ENCODE measurements around the gene SGPP1. TPM values are rescaled to one million over a fixed set of nuclear protein-coding genes. Genes with fewer than 3 reads are reported as not detected.
A peak's percentile ranks its signal among the peaks of the same experiment; 100 is the strongest.

The SGPP1 gene
- total and polyA plus RNA-seq, 2 of the 8 experiments (the other 6 are each of a cell fraction or from before 2014, with no cell fraction given) = 5.7 to 8.1 TPM

GRCh38 chr14:63770187-63770807 is 42.4 kb upstream of the SGPP1 start:
- no peaks in the 10 kb centered on the region for H4K20me1 ChIP-seq (replicated peaks in 1 of 2; ENCODE audit: control insufficient read depth in 1 of 2, insufficient read depth in 2 of 2, low read length in 2 of 2)
- H2BK120ac ChIP-seq (replicated peaks; ENCODE audit: low read depth, low read length) = no peak overlapping the region
- no peak overlapping the region for H4K91ac ChIP-seq (replicated peaks; ENCODE audit: insufficient read length, low read length)
- H3K27ac ChIP-seq (ENCODE audit: low read depth, low read length) = no peak overlapping the region
- no peak overlapping the region for H3K14ac ChIP-seq (ENCODE audit: insufficient read length)
- DNase-seq (ENCODE audit: low read depth in 1 of 2, low spot score in 2 of 2) (no peak), FAIRE-seq (no peak)
- H2BK20ac ChIP-seq (ENCODE audit: low read length) = no peak overlapping the region
- H3K23ac ChIP-seq (ENCODE audit: insufficient read length) = no peak overlapping the region
- H3K18ac ChIP-seq (ENCODE audit: extremely low read depth, low read length) = no peak overlapping the region
- no peak overlapping the region for H2AK5ac ChIP-seq (ENCODE audit: low read depth, low read length)
- TF ChIP-seq RAD21 (IDR thresholded peaks at IDR 0.05 in 1 of 2, conservative IDR thresholded peaks at IDR 0.05 in 1 of 2; ENCODE audit: low read depth in 2 of 2, low read length in 2 of 2) (peak; percentile 61 to 64), NRF1 (IDR thresholded peaks at IDR 0.05; ENCODE audit: low read depth, low read length) (no peak)
- TF ChIP-seq, protein P1, sequence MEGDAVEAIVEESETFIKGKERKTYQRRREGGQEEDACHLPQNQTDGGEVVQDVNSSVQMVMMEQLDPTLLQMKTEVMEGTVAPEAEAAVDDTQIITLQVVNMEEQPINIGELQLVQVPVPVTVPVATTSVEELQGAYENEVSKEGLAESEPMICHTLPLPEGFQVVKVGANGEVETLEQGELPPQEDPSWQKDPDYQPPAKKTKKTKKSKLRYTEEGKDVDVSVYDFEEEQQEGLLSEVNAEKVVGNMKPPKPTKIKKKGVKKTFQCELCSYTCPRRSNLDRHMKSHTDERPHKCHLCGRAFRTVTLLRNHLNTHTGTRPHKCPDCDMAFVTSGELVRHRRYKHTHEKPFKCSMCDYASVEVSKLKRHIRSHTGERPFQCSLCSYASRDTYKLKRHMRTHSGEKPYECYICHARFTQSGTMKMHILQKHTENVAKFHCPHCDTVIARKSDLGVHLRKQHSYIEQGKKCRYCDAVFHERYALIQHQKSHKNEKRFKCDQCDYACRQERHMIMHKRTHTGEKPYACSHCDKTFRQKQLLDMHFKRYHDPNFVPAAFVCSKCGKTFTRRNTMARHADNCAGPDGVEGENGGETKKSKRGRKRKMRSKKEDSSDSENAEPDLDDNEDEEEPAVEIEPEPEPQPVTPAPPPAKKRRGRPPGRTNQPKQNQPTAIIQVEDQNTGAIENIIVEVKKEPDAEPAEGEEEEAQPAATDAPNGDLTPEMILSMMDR (IDR thresholded peaks at IDR 0.05; ENCODE audit: control extremely low read depth in 1 of 3, insufficient read depth in 1 of 3, low read depth in 1 of 3, low read length in 3 of 3) = peak in 2 of 3 experiments; percentile 39 to 66; a peak in 2 of 4 replicates
- H3K4me3 ChIP-seq (ENCODE audit: extremely low read depth in 1 of 4, insufficient read depth in 2 of 4, low read depth in 3 of 4, low read length in 4 of 4) = no peak overlapping the region
- no peak overlapping the region for H3K4ac ChIP-seq (replicated peaks; ENCODE audit: insufficient read length, low read depth, low read length)
- H4K8ac ChIP-seq (ENCODE audit: extremely low read depth, insufficient read depth, low read length) = no peak overlapping the region
- no peak overlapping the region for H4K5ac ChIP-seq (ENCODE audit: insufficient read length, low read depth, low read length)
- H3K36me3 ChIP-seq (ENCODE audit: control insufficient read depth in 2 of 4, insufficient read depth in 4 of 4, low read length in 3 of 4) = no peaks in the 10 kb centered on the region
- no peaks in the 10 kb centered on the region for H3K23me2 ChIP-seq (ENCODE audit: low read depth, low read length)
- H2BK15ac ChIP-seq (ENCODE audit: low read length) = no peak overlapping the region
- no peaks in the 10 kb centered on the region for H3K4me1 ChIP-seq (replicated peaks in 1 of 4; ENCODE audit: control insufficient read depth in 3 of 4, insufficient read depth in 4 of 4, low read length in 3 of 4)
- ChIA-PET POLR2A (ENCODE audit: partially characterized antibody) (interaction anchor here (0.7 kb wide), 1 partner anchor 213 kb away, joined by 3 read pairs; no protein-coding TSS in a partner anchor), CTCF (ENCODE audit: partially characterized antibody) (interaction anchor here (0.6 to 2.6 kb wide), 19 partner anchors 8 to 541 kb away, joined by 3 to 14 read pairs (median 4); no protein-coding TSS in a partner anchor)
- 65% methylated on average over 3 of the region's 3 CpGs; no CpG with 5 or more reads in 1 of the 2 experiments for WGBS, 2 experiments (ENCODE audit: extremely low coverage in 1 of 2, insufficient coverage in 1 of 2, insufficient read length in 1 of 2, insufficient replicate concordance in 2 of 2, low coverage in 1 of 2, low lambda C conversion rate in 2 of 2, missing lambda C conversion rate in 1 of 2)
- no peak overlapping the region for H2BK12ac ChIP-seq (ENCODE audit: low read depth, low read length)
- H3K79me2 ChIP-seq (ENCODE audit: control insufficient read depth in 1 of 2, insufficient read depth in 2 of 2, low read length in 2 of 2) = no peaks in the 10 kb centered on the region
- no peaks in the 10 kb centered on the region for H3K27me3 ChIP-seq (replicated peaks in 1 of 4; ENCODE audit: control insufficient read depth in 3 of 4, extremely low read depth in 1 of 4, insufficient read depth in 3 of 4, low read length in 3 of 4)
- no peaks in the 10 kb centered on the region for H3K9me3 ChIP-seq (ENCODE audit: insufficient read depth in 2 of 2, low read depth in 1 of 2, low read length in 1 of 2)
- no peak overlapping the region for H3K9ac ChIP-seq (replicated peaks in 1 of 4; ENCODE audit: extremely low read depth in 1 of 4, low read depth in 3 of 4, low read length in 3 of 4)
- H3K56ac ChIP-seq (replicated peaks; ENCODE audit: insufficient read length, low read depth, low read length) = no peak overlapping the region
- H2AFZ ChIP-seq (ENCODE audit: low read length) = no peak overlapping the region
- no peaks in the 10 kb centered on the region for H3K79me1 ChIP-seq (ENCODE audit: low read depth, low read length)
- no peak overlapping the region for H3K4me2 ChIP-seq (ENCODE audit: insufficient read depth in 1 of 2, low read depth in 2 of 2, low read length in 2 of 2)
- no peak overlapping the region for H2BK5ac ChIP-seq (ENCODE audit: low read depth, low read length)
